K562 (cell line): ENCODE data around the gene SYNE2. TPM values are rescaled to one million over a fixed set of nuclear protein-coding genes. Genes with fewer than 3 reads are reported as not detected.

Source experiments
- ATAC-seq: fragments of 200-7000 bp; cut with Tn5 transposase; 3 replicates; pipeline ENCODE4 v1.9.1; 2020; ENCODE audit warnings: moderate library complexity
- BruUV-seq: library from RNA; stranded (reverse); fragments of 400-500 nt; replicated peaks from 2 replicates; lab custom pipeline; 2021; lab: Mats Ljungman, UMichigan
- CTCF ChIA-PET: fragments of 300-600 bp; formaldehyde crosslinking; extraction: SDS; loops from one replicate; lab custom pipeline; 2021; ENCODE audit warnings: low intra/inter-chr PET ratio; lab: Yijun Ruan, JAX
- POLR2A ChIA-PET: fragments of 300-600, 350-650 bp; sonication (Branson Sonifier 250); formaldehyde crosslinking; extraction: SDS; loops from one replicate; lab custom pipeline; 2021; ENCODE audit warnings: antibody characterized with exemption, inconsistent platforms; lab: Yijun Ruan, JAX
- DNase-seq, 4 experiments: peaks; one replicate each; pipeline versions ENCODE4 v3.0.0 to v3.0.0-alpha.2; 2011 to 2018; ENCODE audit warnings: low spot score in 3 of 4, mixed read lengths in 3 of 4; ENCODE audit errors: extremely low read depth in 1 of 4
- FAIRE-seq: peaks from 2 replicates; lab custom pipeline; 2011; peaks lifted over from hg19 to GRCh38; lab: Jason Lieb, UNC
- H2AFZ ChIP-seq: 2 replicates; pipeline ENCODE4 v1.6.0; 2011; ENCODE audit warnings: low read depth, low read length, control low read depth, inconsistent platforms
- H3K27ac ChIP-seq: fragments of 200-600 bp; 3 replicates; pipeline ENCODE4 v1.8.0; 2011; ENCODE audit warnings: low read depth, mild to moderate bottlenecking, control low read depth, inconsistent platforms, low read length, moderate library complexity, mixed read lengths; ENCODE audit errors: extremely low read depth
- H3K27me3 ChIP-seq, 2 experiments: fragments of 300-600 bp in 1 of 2; 2 replicates in 1 of 2; 3 replicates in 1 of 2; pipeline versions ENCODE4 v1.6.0 to v1.8.0; 2011; ENCODE audit warnings: inconsistent platforms in 2 of 2, low read length in 2 of 2, mild to moderate bottlenecking in 1 of 2, mixed read lengths in 1 of 2, moderate library complexity in 1 of 2; ENCODE audit not compliant: control insufficient read depth in 2 of 2, insufficient read depth in 2 of 2
- H3K36me3 ChIP-seq: fragments of 300-600 bp; 3 replicates; pipeline ENCODE4 v1.8.0; 2011; ENCODE audit warnings: mild to moderate bottlenecking, low read length, inconsistent platforms; ENCODE audit not compliant: control insufficient read depth, insufficient read depth
- H3K4me1 ChIP-seq, 2 experiments: fragments of 200-600 bp in 1 of 2; replicated peaks in 1 of 2; 2 replicates in 1 of 2; 3 replicates in 1 of 2; pipeline versions ENCODE4 v1.5.1 to v1.8.0; 2011; ENCODE audit warnings: inconsistent platforms in 2 of 2, low read length in 2 of 2, mild to moderate bottlenecking in 1 of 2, mixed read lengths in 1 of 2, moderate library complexity in 1 of 2; ENCODE audit not compliant: control insufficient read depth in 2 of 2, insufficient read depth in 2 of 2
- H3K4me2 ChIP-seq: 2 replicates; pipeline ENCODE4 v1.6.1; 2011; ENCODE audit warnings: low read length, control low read depth, inconsistent platforms, mixed read lengths; ENCODE audit not compliant: insufficient read depth
- H3K4me3 ChIP-seq: fragments of 200-600 bp; sonication (generic), shearing (Covaris generic); 2 replicates; pipeline ENCODE4 v1.5.1; 2016; ENCODE audit warnings: control low read depth, inconsistent platforms
- H3K79me2 ChIP-seq: fragments of 200-600 bp; 3 replicates; pipeline ENCODE4 v1.8.0; 2011; ENCODE audit warnings: low read length, inconsistent platforms; ENCODE audit not compliant: control insufficient read depth, insufficient read depth
- H3K9ac ChIP-seq, 2 experiments: 2 replicates each; pipeline versions ENCODE4 v1.6.0 to v1.6.1; 2011; ENCODE audit warnings: low read depth in 2 of 2, low read length in 2 of 2, control low read depth in 1 of 2, inconsistent platforms in 1 of 2, mild to moderate bottlenecking in 1 of 2, mixed read lengths in 1 of 2; ENCODE audit not compliant: insufficient read depth in 1 of 2
- H3K9me1 ChIP-seq: one replicate; pipeline ENCODE4 v1.6.0; 2011; ENCODE audit warnings: inconsistent platforms, mild to moderate bottlenecking, low read length, moderate library complexity; ENCODE audit not compliant: control insufficient read depth, insufficient read depth
- H3K9me3 ChIP-seq: replicated peaks from 2 replicates; pipeline ENCODE4 v1.5.1; 2011; ENCODE audit warnings: low read depth, low read length, inconsistent platforms; ENCODE audit not compliant: control insufficient read depth, insufficient read depth
- H4K20me1 ChIP-seq: replicated peaks from 2 replicates; pipeline ENCODE4 v1.6.1; 2011; ENCODE audit warnings: low read length, inconsistent platforms, mixed read lengths; ENCODE audit not compliant: control insufficient read depth, insufficient read depth
- ADNP ChIP-seq: fragments of 200-800 bp; sonication (Bioruptor generic); IDR thresholded peaks from 2 replicates; pipeline ENCODE4 v1.6.1; 2016; ENCODE audit warnings: missing genetic modification characterization, missing compliant biosample characterization
- BACH1 ChIP-seq: fragments of 200-800 bp; sonication (Bioruptor generic); IDR thresholded peaks from 2 replicates; pipeline ENCODE4 v1.6.1; 2016; ENCODE audit warnings: missing genetic modification characterization, missing compliant biosample characterization
- CREBBP ChIP-seq: IDR thresholded peaks from one replicate; pipeline ENCODE4 v1.6.1; 2012; ENCODE audit warnings: low read depth, mild to moderate bottlenecking, control low read depth, inconsistent platforms, low read length
- ERF ChIP-seq: fragments of 450-650 bp; formaldehyde crosslinking; IDR thresholded peaks from 2 replicates; pipeline ENCODE4 v1.4.0; 2020; ENCODE audit warnings: mild to moderate bottlenecking, mixed read lengths
- ILF3 ChIP-seq: fragments of 450-650 bp; IDR thresholded peaks from 2 replicates; pipeline ENCODE4 v1.6.1; 2018; ENCODE audit warnings: antibody characterized with exemption, mild to moderate bottlenecking, moderate library complexity, borderline replicate concordance
- ILK ChIP-seq: fragments of 450-650 bp; IDR thresholded peaks from 2 replicates; pipeline ENCODE4 v1.6.1; 2016; ENCODE audit warnings: missing genetic modification characterization, low read depth, mild to moderate bottlenecking, missing compliant biosample characterization, moderate library complexity, borderline replicate concordance
- MAFK ChIP-seq: IDR thresholded peaks from 2 replicates; pipeline ENCODE4 v1.6.1; 2011; ENCODE audit warnings: low read length, improper control_type of control experiment
- PHF20 ChIP-seq: fragments of 450-650 bp; IDR thresholded peaks from 2 replicates; pipeline ENCODE4 v1.6.1; 2018; ENCODE audit not compliant: partially characterized antibody
- TBP ChIP-seq: optimal IDR thresholded peaks from 2 replicates; pipeline ENCODE3; 2011; ENCODE audit warnings: low read depth, low read length, improper control_type of control experiment
- WGBS: fragments of 100-300 bp; shearing (Covaris generic); methylation state at CpG from one replicate; pipeline ENCODE4 v1.1.6; 2016; ENCODE audit warnings: low coverage, mixed read lengths; ENCODE audit not compliant: insufficient coverage; ENCODE audit errors: missing lambda C conversion rate; 5-methylcytosine and 5-hydroxymethylcytosine counted together
- in situ Hi-C: fragments of 300-500 bp; cut with MboI; formaldehyde crosslinking; loops from 4 replicates; pipeline ENCODE4 v1.15.0; 2018; ENCODE audit warnings: inconsistent platforms, mixed read lengths
- intact Hi-C: fragments of 100-400 bp; cut with micrococcal nuclease; formaldehyde crosslinking; loops from 2 replicates; pipeline ENCODE4 v1.14.2; 2022
- polyA plus RNA-seq, 8 experiments: library from polyadenylated mRNA; depleted of rRNA in 4 of 8; stranded (reverse) in 5 of 8; unstranded in 3 of 8; fragments of >200 nt; fragmentation: Nextera tagmentation in 2 of 8; fragmentation: Illumina TruSeq in 1 of 8; extraction: Ambion mirVana in 2 of 8; extraction: Trizol in 1 of 8; gene quantifications; 2 replicates each; pipeline versions ENCODE4 v1.2.1 to v1.2.3, GENCODE V29; 2011 to 2014; ENCODE audit warnings: inconsistent platforms in 1 of 8, missing spikeins in 1 of 8
- total RNA-seq, 7 experiments: library from RNA; depleted of rRNA in 6 of 7; stranded (reverse); fragments of >200 nt in 6 of 7; fragmentation: Illumina TruSeq in 2 of 7; extraction: Trizol in 2 of 7; gene quantifications; 2 replicates each; pipeline versions ENCODE4 v1.2.1 to v1.2.3, GENCODE V29; 2011 to 2021; ENCODE audit warnings: low replicate concordance in 1 of 7
- TF ChIP-seq, protein P1 (sequence below): sonication (generic); IDR thresholded peaks from 2 replicates; pipeline ENCODE4 v1.6.1; 2016
- TF ChIP-seq, protein P2 (sequence below): fragments of 250-450 bp; sonication (Bioruptor Pico); IDR thresholded peaks from 2 replicates; pipeline ENCODE4 v1.8.0; 2021; ENCODE audit warnings: moderate library complexity, mild to moderate bottlenecking, inconsistent platforms

SYNE2 gene
- total and polyA plus RNA-seq, 9 of the 15 experiments (the other 6 are each of a cell fraction or from before 2014, with no cell fraction given): 0.06 to 0.53 (median 0.11) TPM

DNA sequence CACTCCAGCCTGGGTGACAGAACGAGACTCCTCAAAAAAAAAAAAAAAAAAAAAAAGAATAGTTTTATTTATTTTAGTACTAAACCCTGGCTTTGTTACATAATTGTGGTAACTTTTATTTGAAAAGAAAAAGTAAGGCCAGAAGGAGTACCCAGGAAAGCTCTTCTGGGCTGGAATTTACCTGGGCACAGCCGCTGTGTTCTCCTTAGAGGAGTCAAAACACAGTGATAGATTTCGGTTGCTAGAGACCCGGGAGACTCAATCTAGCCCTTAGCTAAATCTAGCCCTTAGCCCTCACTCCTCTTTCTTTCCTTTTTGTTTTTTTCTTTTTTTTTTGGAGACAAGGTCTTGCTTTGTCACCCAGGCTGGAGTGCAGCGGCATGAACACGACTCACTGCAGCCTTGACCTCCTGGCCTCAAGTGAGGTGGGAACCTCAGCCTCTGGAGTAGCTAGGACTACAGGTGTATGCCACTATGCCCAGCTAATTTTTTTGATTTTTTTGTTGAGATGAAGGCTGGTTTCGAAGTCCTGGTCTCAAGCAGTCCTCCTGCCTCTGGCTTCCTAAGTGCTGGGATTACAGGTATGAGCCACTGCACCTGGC lies 49.7 kb downstream of the SYNE2 start:
- ATAC-seq: no peak
- no peak overlapping the region for H3K27ac ChIP-seq
- H3K9me3 ChIP-seq: no peaks in the 10 kb centered on the region
- TF ChIP-seq ILK: no peak
- TF ChIP-seq BACH1 (tag): no peak
- TF ChIP-seq, protein P1, sequence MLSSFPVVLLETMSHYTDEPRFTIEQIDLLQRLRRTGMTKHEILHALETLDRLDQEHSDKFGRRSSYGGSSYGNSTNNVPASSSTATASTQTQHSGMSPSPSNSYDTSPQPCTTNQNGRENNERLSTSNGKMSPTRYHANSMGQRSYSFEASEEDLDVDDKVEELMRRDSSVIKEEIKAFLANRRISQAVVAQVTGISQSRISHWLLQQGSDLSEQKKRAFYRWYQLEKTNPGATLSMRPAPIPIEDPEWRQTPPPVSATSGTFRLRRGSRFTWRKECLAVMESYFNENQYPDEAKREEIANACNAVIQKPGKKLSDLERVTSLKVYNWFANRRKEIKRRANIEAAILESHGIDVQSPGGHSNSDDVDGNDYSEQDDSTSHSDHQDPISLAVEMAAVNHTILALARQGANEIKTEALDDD: no peak
- TF ChIP-seq, protein P2, sequence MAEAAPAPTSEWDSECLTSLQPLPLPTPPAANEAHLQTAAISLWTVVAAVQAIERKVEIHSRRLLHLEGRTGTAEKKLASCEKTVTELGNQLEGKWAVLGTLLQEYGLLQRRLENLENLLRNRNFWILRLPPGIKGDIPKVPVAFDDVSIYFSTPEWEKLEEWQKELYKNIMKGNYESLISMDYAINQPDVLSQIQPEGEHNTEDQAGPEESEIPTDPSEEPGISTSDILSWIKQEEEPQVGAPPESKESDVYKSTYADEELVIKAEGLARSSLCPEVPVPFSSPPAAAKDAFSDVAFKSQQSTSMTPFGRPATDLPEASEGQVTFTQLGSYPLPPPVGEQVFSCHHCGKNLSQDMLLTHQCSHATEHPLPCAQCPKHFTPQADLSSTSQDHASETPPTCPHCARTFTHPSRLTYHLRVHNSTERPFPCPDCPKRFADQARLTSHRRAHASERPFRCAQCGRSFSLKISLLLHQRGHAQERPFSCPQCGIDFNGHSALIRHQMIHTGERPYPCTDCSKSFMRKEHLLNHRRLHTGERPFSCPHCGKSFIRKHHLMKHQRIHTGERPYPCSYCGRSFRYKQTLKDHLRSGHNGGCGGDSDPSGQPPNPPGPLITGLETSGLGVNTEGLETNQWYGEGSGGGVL (CRISPR knock-in tag): no peak
- TF ChIP-seq ILF3: no peak
- TF ChIP-seq CREBBP: no peak
- TF ChIP-seq ADNP (tag): no peak
- TF ChIP-seq PHF20: no peak
- no peak for TF ChIP-seq MAFK
- TF ChIP-seq TBP: no peak
- no peak for TF ChIP-seq ERF (CRISPR knock-in tag)
- no peaks in the 10 kb centered on the region for H3K4me1 ChIP-seq
- H3K79me2 ChIP-seq: no peaks in the 10 kb centered on the region
- FAIRE-seq: no peak
- BruUV-seq: no TSS peak
- in situ Hi-C loops (no loop called here), intact Hi-C loops (no loop called here)
- DNase-seq: no peak
- no peaks in the 10 kb centered on the region for H3K9me1 ChIP-seq
- no peak overlapping the region for H3K4me2 ChIP-seq
- no peak overlapping the region for H3K9ac ChIP-seq
- ChIA-PET CTCF (no interaction called here), POLR2A (interaction anchor here (0.6 kb wide), 1 partner anchor 66 kb away, joined by 3 read pairs; no protein-coding TSS in a partner anchor)
- no peaks in the 10 kb centered on the region for H4K20me1 ChIP-seq
- no peak overlapping the region for H3K4me3 ChIP-seq
- WGBS: 0% methylated on average over 6 of the region's 7 CpGs
- H2AFZ ChIP-seq: no peak overlapping the region
- H3K27me3 ChIP-seq: no peaks in the 10 kb centered on the region
- no peaks in the 10 kb centered on the region for H3K36me3 ChIP-seq
